Fibroblast of the conjunctiva (primary cell): ENCODE measurements around the gene RASSF4.

Source experiments
- DNase-seq: peaks from one replicate; pipeline ENCODE4 v3.0.0-alpha.2; 2010; ENCODE audit warnings: low read depth

Gene RASSF4

GRCh38 chr10:44959247-44960087 is at the start of gene RASSF4:
Gene RASSF4 (plus strand): TSS chr10:44959802. CDS start chr10:44970203, 10,401 bp downstream.
- DNase-seq: peak; percentile 43

GRCh38 chr10:44909910-44910309 is 49.7 kb upstream of the RASSF4 start:
- no peak for DNase-seq

GRCh38 chr10:44910602-44911001 is 49.0 kb upstream of the RASSF4 start:
- DNase-seq: no peak

DNA sequence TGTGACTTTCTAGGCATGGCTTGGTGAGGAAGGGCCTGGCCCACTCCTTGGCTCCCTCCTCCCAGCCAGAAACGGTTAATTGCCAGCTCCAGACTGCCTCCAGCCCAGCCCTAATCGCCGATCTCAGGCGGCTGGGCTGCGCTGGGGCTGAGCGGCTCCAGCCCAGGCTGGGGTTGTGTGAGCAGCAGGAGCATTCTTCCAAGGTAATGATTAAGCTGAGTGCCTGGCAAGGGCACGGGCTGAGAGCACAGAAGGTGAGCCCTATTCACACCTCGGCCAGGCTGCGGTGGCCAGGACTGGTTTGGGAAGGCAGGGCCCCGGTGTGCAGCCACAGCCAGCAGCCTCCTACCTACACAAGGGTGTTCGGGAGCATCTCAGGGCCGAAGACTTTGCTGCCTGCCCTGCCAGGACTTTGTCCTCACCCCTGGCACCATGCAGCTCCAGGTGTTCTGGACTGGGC is 48.5 kb upstream of the RASSF4 start, which contains the start of gene TMEM72:
Gene TMEM72, plus strand, starts transcription at position 257 of the 460 bp plus-strand sequence. Its CDS starts 176 bp downstream, at position 433.
- no peak for DNase-seq

GRCh38 chr10:44911951-44912350 is 47.7 kb upstream of the RASSF4 start:
- DNase-seq: no peak

DNA sequence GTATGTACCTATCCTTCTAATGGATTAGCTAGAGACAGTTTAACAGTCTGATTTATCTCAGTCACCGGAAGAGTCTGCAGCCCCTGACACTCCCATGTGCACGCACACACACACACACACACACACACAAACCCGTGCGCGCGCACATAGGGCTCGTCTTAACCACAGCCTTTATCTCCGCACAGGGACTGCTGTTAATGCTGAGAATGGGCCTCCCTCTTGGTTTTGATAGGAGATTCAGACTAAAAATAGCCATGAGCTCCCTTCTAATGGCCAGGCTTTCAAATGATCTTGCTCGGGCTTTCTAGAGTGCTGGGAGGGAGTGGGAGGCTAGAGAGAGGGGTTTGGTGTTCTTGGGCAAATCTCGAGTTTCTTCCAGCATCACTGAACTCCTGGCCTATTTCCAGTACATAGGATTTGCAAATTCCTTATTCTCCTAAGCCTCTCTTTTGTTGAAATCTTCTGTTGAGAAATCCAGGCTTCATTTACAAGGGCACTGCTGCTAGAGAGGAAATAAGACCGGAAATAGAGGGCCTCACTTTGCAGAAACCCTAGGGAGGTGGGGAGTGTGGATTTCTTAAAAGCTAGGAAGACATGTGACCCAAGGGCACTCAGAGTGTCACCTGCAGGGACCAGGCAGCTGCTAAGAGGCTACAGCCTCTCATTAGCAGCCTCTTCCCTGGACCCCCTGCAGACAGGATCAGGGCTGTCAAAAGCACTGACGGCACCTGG is 46.1 kb upstream of the RASSF4 start:
- no peak for DNase-seq

DNA sequence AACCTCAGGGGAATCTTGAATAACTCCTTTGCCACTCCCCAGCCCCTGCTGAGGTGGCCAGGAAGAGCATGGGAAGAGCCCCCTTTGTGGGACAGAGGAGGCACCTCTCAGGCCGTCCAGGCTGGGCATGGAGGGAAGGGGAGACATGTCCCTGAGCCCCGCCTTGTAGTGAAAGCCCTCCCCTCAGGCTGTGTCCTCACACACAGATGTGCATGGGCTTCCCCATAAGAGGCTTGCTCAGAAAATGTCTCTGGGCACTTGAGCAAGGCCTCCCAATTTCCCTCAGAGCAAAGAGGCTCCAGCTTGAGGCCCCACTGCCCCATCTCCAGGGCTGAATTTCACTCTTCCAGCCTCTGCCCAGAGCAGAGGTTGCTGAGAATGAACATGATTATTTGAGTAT is 44.7 kb upstream of the RASSF4 start:
- DNase-seq: no peak

- DNase-seq: no peak
Measured at GRCh38 chr10:44916429-44916828, 43.2 kb upstream of the RASSF4 start.

GRCh38 chr10:44917848-44918247 is 41.8 kb upstream of the RASSF4 start:
- no peak for DNase-seq

DNA sequence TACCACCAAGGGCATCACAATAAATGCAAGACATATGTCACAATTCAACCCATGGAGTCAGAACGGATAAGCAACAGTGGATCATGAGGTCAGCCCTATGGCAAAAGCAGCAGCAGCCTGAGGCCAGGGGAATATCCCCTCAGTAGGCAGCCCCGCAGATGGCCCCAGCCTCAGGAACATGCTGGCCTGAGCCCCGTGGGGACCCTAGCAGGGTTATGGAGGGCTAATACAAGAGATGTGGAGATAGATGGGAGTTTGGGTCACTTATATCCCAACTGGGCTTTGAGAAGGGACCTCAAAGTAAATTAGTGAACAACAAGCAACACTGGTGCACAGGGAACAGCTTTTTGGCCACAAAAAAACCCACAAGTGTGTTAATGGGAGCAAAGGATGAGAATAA is 39.4 kb upstream of the RASSF4 start:
- no peak for DNase-seq

- no peak for DNase-seq
Measured at GRCh38 chr10:44921061-44921460, 38.5 kb upstream of the RASSF4 start.

GRCh38 chr10:44921506-44921905 is 38.1 kb upstream of the RASSF4 start:
- no peak for DNase-seq

DNA sequence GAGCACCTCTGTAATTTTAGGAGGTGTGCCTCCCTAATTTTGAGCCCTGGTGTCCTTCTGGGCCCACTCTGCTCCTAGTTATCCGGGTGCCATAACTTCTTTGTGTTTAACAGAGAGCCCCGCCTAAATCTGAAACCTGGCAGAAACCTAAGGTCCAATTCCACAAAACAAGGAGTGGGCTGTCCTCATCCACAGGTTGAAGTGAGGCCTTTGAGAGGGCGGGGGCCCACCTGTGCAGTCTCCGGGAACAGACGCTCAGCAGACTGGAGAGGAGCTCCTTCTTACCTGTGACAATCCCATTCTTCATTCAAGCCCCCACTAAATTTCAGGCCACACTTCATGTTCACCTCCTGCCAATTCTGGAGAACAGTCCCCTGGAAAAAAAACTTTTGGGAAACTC is 37.6 kb upstream of the RASSF4 start:
- DNase-seq: no peak

GRCh38 chr10:44922796-44923545 is 36.6 kb upstream of the RASSF4 start:
- no peak for DNase-seq

DNA sequence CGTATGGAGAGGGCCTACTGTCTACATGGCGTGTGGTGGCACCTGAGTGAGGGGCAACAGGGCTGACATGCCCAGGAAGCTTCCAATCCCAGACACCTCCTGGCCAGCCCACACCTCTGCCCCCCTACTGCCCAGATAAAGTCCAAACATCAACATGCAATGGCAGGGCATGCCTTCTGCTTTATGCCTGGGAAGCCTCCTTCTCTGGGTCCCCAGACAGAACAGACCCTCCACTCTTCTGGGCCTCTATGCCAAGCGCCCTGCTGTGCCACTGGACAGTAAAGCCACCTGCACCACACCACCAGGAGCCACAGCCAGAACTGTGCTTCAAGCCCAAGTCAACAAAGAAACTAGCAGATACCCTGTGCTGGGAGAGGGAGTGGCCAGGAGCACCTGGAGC is 36.0 kb upstream of the RASSF4 start:
- DNase-seq: no peak

- DNase-seq: no peak
Measured at GRCh38 chr10:44924261-44925040, 35.2 kb upstream of the RASSF4 start.

DNA sequence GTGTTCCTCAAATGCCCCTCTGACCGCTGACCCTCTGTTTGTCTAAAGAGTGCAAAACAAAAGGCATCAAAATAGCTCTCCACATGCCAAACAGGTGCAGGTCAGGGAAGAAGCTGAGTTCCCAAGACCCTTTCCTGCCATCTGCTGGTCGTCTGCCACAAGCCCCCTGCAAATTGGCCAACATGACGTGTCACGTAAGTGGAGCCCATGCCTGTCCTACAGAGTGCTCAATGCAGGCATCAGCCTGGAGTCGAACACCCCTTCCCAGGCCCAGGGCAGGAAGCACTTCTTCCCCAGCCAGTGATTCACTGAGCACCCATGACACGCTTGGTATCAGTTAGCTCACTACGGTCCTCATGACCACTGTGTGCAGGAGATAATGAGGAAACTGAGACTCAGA is 34.4 kb upstream of the RASSF4 start:
- DNase-seq: no peak

DNA sequence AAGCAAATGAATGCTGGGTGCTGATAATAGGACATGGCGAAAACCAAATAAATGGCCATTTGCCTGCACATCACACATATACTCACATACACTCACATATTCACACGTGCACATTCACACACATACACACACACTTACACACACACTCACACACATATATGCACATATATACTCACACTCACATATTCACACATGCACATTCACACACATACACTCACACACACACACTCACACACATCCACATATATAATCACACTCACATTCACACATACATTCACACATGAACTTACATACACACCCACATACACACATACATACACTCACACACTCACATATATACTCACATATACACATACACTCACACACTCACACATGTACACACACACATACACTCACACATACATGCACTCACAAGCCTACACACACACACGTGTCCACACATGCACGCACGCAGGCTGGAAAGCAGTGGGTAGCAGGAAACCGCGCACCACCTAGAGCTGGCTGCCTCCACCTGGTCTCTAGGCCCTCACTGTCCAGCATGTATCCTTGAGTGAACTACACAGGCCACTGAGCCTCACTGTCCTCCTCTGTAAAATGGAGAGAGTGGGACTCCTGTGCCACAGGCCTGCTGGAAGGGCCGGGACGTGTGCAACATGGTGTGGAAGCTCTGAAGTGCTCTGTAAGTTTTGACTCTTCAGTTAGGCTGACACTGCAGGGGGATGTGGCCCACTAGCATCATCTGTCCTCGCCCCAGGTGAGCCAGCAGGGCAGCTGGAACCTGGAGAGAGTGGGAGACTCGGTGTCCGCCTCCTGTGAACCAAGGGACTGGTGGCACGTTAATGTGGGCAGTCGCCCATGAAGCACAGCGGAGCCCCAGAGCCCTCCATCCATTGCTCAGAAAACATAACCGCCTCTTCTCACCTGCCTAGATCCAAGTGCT is 33.5 kb upstream of the RASSF4 start:
- DNase-seq: no peak

DNA sequence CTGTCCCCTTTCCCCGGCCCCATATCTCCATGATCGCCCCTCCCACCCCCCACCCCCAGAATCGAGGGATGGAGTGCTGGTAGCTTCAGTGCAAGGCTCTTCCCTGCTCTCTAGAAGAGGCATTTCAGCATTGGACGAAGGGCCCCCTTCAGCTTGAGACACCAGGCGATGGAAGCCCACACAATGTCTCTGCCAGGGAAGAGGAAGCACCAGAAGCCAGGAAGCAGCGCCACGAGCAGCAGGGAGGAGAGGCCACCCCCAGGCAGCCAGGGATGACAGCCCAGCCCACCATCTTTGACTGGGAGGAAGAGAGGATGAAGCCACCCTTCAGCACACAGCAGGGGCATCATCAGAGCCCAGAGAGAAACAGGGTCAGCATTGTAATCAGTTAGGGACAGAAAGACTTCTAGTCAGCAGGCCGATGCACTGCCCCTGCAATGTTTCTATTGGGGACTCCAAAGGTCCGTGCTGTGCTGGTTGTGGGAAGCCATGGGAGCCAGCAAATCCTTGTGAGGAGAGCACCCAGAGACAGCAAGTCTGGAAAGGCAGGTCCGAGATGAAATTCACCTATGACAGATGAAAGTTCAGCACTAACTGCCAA is 32.8 kb upstream of the RASSF4 start:
- no peak for DNase-seq

DNA sequence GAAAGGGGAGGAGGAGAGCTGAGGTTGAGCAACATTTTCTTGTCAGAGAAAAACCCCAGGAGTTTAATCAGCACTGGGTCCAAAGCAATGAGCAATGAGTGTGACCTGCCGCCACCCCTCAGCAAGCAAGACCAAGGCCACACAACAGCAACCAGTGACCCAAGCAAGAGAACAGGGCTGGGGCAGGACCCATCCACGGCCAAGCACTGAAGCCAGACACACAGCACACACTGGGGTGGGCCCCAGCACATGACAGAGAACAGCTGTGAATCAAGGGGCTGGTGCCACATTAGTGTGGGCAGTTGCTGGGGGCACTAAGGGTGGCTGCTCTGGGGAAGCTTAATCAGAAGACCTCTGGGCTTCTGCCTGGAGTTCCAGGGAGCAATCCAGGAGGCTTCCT is 32.2 kb upstream of the RASSF4 start:
- no peak for DNase-seq
